ENCODE data around the gene G6PC2. TPM values are rescaled to one million over a fixed set of nuclear protein-coding genes. Genes with fewer than 3 reads are reported as not detected.

The G6PC2 gene
- polyA plus RNA-seq, 1 donor from 2014 or later: not detected

DNA sequence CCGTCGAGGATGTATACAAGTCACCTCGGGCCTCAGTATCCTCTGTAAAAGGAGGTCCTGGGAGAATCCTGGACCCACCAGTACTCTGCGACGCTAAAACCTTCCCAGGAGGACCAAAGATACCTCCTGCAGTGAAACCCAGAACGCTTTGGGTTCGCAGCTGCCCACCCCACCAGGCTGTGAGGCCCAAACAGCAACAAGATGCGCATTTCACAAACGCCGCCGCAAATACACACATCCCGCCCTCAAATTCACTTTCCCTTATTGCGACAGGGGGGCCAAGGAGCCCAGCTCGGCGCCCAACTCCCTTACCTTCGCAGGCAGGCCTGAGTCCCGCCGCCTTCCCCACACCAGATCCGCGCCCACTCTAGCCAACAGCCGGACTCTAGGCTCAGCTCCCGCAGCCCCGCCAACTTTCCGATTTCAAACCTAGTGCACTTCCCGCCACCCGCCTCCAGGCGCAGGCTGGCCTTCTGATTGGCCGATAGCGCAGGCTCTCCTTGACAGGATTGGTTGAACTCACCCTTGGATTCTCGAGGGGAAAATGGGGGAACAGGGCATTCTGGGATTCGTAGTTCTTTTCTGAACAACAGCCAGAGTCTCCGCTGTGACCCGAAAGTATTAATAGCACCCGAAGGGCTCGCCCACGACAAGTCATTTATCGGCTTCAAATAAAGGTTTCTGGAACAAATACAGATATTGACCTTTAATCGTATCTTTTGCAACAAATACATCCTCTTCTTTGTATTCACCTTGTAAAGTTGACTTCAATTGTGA, 10.9 kb upstream of the G6PC2 start, which contains the start of gene SPC25:
Gene SPC25, minus strand, starts transcription at position 425 of the 777 bp plus-strand sequence. CDS start 911 bp downstream, outside the sequence.
- Histone ChIP-seq H3K4me2 (ENCODE audit: low read length) (peak within 1 kb of the TSS; percentile 80), H3F3A (ENCODE audit: insufficient read depth, low read length, poor library complexity, severe bottlenecking) (no peaks in the 10 kb centered on the region), H3K79me2 (replicated peaks; ENCODE audit: insufficient read depth, low read length) (peaks cover 10% of the 10 kb centered on the region), H3K4me3 (ENCODE audit: low read length) (peak within 1 kb of the TSS; percentile 69), H3K27me3 (ENCODE audit: insufficient read depth, low read depth, low read length) (no peaks in the 10 kb centered on the region), H4K20me1 (ENCODE audit: insufficient read depth) (no peaks in the 10 kb centered on the region), H3K9ac (ENCODE audit: low read length) (no peak within 1 kb of the TSS), H3K9me2 (ENCODE audit: insufficient read depth, low read length) (no peaks in the 10 kb centered on the region), H2AFZ (ENCODE audit: low read depth, low read length) (peak within 1 kb of the TSS; percentile 19), H3K9me3 (ENCODE audit: low read length) (no peaks in the 10 kb centered on the region), H3K36me3 (ENCODE audit: insufficient read depth, low read length) (no peaks in the 10 kb centered on the region), H3K27ac (ENCODE audit: low read length) (no peak within 1 kb of the TSS)
- TF ChIP-seq POLR2AphosphoS5 (IDR thresholded peaks at IDR 0.05) (peak; percentile 17), RAD21 (conservative IDR thresholded peaks at IDR 0.05) (no peak), TAF1 (IDR thresholded peaks at IDR 0.05; ENCODE audit: low read depth) (no peak), SMC3 (conservative IDR thresholded peaks at IDR 0.05; ENCODE audit: poor library complexity) (peak; percentile 18), EZH2 (IDR thresholded peaks at IDR 0.05; ENCODE audit: borderline replicate concordance, insufficient read depth, low read length, poor library complexity, severe bottlenecking) (no peak), MXI1 (conservative IDR thresholded peaks at IDR 0.05; ENCODE audit: poor library complexity, severe bottlenecking) (peak; percentile 76), EP300 (conservative IDR thresholded peaks at IDR 0.05; ENCODE audit: poor library complexity, severe bottlenecking) (no peak)
- TF ChIP-seq, protein P1, sequence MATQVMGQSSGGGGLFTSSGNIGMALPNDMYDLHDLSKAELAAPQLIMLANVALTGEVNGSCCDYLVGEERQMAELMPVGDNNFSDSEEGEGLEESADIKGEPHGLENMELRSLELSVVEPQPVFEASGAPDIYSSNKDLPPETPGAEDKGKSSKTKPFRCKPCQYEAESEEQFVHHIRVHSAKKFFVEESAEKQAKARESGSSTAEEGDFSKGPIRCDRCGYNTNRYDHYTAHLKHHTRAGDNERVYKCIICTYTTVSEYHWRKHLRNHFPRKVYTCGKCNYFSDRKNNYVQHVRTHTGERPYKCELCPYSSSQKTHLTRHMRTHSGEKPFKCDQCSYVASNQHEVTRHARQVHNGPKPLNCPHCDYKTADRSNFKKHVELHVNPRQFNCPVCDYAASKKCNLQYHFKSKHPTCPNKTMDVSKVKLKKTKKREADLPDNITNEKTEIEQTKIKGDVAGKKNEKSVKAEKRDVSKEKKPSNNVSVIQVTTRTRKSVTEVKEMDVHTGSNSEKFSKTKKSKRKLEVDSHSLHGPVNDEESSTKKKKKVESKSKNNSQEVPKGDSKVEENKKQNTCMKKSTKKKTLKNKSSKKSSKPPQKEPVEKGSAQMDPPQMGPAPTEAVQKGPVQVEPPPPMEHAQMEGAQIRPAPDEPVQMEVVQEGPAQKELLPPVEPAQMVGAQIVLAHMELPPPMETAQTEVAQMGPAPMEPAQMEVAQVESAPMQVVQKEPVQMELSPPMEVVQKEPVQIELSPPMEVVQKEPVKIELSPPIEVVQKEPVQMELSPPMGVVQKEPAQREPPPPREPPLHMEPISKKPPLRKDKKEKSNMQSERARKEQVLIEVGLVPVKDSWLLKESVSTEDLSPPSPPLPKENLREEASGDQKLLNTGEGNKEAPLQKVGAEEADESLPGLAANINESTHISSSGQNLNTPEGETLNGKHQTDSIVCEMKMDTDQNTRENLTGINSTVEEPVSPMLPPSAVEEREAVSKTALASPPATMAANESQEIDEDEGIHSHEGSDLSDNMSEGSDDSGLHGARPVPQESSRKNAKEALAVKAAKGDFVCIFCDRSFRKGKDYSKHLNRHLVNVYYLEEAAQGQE (IDR thresholded peaks at IDR 0.05; ENCODE audit: borderline replicate concordance): no peak
- TF ChIP-seq, protein P2, sequence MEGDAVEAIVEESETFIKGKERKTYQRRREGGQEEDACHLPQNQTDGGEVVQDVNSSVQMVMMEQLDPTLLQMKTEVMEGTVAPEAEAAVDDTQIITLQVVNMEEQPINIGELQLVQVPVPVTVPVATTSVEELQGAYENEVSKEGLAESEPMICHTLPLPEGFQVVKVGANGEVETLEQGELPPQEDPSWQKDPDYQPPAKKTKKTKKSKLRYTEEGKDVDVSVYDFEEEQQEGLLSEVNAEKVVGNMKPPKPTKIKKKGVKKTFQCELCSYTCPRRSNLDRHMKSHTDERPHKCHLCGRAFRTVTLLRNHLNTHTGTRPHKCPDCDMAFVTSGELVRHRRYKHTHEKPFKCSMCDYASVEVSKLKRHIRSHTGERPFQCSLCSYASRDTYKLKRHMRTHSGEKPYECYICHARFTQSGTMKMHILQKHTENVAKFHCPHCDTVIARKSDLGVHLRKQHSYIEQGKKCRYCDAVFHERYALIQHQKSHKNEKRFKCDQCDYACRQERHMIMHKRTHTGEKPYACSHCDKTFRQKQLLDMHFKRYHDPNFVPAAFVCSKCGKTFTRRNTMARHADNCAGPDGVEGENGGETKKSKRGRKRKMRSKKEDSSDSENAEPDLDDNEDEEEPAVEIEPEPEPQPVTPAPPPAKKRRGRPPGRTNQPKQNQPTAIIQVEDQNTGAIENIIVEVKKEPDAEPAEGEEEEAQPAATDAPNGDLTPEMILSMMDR (IDR thresholded peaks at IDR 0.05; ENCODE audit: poor library complexity, severe bottlenecking): no peak

DNA sequence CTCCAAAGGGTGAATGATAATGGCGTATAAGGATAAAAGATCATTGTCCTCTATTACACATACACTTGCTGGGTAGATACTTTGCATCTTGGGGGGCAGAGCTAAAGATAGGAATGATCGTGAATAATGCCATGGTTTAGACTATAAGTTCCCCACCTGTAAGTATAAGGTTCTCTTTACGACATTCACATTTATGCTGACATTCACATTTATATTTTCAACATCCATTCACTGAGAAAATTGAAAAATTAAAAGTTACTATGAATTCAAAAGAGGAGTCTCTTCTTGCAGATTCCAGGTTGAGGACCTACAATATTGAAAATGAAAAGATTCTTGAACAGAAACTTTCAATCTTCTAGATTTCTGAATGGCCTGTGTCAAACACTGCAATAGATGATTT, 8.8 kb upstream of the G6PC2 start:
- TF ChIP-seq EZH2 (IDR thresholded peaks at IDR 0.05; ENCODE audit: borderline replicate concordance, insufficient read depth, low read length, poor library complexity, severe bottlenecking): no peak
- TF ChIP-seq, protein P2 (IDR thresholded peaks at IDR 0.05; ENCODE audit: poor library complexity, severe bottlenecking): no peak
- TF ChIP-seq EP300 (conservative IDR thresholded peaks at IDR 0.05; ENCODE audit: poor library complexity, severe bottlenecking): no peak
- no peak for TF ChIP-seq MXI1 (conservative IDR thresholded peaks at IDR 0.05; ENCODE audit: poor library complexity, severe bottlenecking)
- TF ChIP-seq POLR2AphosphoS5 (IDR thresholded peaks at IDR 0.05): no peak

More for the DNA sequence above, 8.8 kb upstream of the G6PC2 start:
- peaks cover 10% of the 10 kb centered on the region for H3K79me2 ChIP-seq (replicated peaks; ENCODE audit: insufficient read depth, low read length)
- no peak overlapping the region for H3K4me3 ChIP-seq (ENCODE audit: low read length)
- H3K4me2 ChIP-seq (ENCODE audit: low read length): no peak overlapping the region
- no peaks in the 10 kb centered on the region for H3K27me3 ChIP-seq (ENCODE audit: insufficient read depth, low read depth, low read length)
- H3K9me3 ChIP-seq (ENCODE audit: low read length): no peaks in the 10 kb centered on the region
- H3K27ac ChIP-seq (ENCODE audit: low read length): no peak overlapping the region
- no peaks in the 10 kb centered on the region for H3K9me2 ChIP-seq (ENCODE audit: insufficient read depth, low read length)
- H3K9ac ChIP-seq (ENCODE audit: low read length): no peak overlapping the region
- no peak overlapping the region for H2AFZ ChIP-seq (ENCODE audit: low read depth, low read length)
- H4K20me1 ChIP-seq (ENCODE audit: insufficient read depth): no peaks in the 10 kb centered on the region
- H3F3A ChIP-seq (ENCODE audit: insufficient read depth, low read length, poor library complexity, severe bottlenecking): no peaks in the 10 kb centered on the region
- H3K36me3 ChIP-seq (ENCODE audit: insufficient read depth, low read length): no peaks in the 10 kb centered on the region
